Esophagus muscularis mucosa (tissue), 2 donors: ENCODE measurements around the gene HMGN1.

ENCODE experiments used
- EP300 ChIP-seq: sonication (generic); formaldehyde crosslinking; IDR thresholded peaks from one replicate; pipeline ENCODE4 v1.6.1; 2017; ENCODE audit warnings: antibody characterized with exemption
- POLR2A ChIP-seq: fragments of 450-650 bp; IDR thresholded peaks from one replicate; pipeline ENCODE4 v1.6.1; 2017; ENCODE audit warnings: antibody characterized with exemption, moderate library complexity, mild to moderate bottlenecking, low read depth

DNA sequence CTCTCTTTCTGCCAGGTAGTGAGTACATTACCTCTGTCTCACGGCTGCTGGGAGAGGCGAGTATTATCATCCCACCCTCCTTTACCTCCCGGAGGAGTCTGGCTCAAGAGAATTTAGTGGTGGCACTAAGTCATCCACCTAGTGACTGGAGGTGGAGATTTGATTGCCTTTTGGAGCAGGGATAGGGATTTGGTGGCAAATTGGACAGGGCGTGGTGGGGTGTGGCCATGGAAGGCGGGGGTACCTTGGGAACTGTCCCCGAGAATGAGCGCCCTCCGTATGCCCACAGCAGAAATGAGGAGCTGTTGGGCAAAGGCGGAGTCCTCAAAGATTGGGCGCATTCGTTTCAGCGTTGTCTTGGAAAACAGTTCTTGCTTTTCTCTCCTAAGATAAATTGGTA, 32.1 kb upstream of the HMGN1 start:
- TF ChIP-seq POLR2A (no peak), EP300 (no peak)
